GM15510 (cell line): ENCODE measurements around the gene ENPP5.

Source experiments
- POLR2A ChIP-seq: IDR thresholded peaks from 3 replicates; pipeline ENCODE4 v1.6.1; 2011; ENCODE audit warnings: borderline replicate concordance; ENCODE audit not compliant: insufficient read length; ENCODE audit errors: extremely low read depth

Gene ENPP5

GRCh38 chr6:46189726-46190125 is 18.9 kb upstream of the ENPP5 start:
- no peak for TF ChIP-seq POLR2A

DNA sequence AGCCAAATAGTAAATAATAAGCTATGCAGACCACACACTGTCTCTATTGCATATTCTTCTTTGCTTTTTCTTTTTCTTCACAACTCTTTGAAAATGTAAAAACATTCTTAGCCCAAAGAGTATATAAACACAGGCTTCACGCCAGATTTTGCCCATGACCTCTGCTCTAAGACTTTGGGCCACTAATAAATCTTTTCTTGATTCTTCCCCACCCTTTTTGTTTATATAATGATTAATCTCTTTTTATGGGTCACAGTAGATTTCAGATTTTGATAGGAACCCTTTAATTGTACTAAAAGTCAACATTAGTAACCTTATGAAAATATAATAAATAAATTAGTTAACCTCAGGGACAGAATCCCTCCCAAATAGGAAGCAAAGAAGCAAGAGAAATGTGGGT is 15.8 kb upstream of the ENPP5 start:
- no peak for TF ChIP-seq POLR2A

GRCh38 chr6:46184114-46184513 is 13.3 kb upstream of the ENPP5 start:
- TF ChIP-seq POLR2A: no peak

GRCh38 chr6:46175976-46176375 is 5.2 kb upstream of the ENPP5 start:
- no peak for TF ChIP-seq POLR2A

- no peak for TF ChIP-seq POLR2A
These were observed 4.7 kb upstream of the ENPP5 start for GRCh38 chr6:46175446-46175845.

GRCh38 chr6:46174904-46175303 is 4.1 kb upstream of the ENPP5 start:
- no peak for TF ChIP-seq POLR2A

DNA sequence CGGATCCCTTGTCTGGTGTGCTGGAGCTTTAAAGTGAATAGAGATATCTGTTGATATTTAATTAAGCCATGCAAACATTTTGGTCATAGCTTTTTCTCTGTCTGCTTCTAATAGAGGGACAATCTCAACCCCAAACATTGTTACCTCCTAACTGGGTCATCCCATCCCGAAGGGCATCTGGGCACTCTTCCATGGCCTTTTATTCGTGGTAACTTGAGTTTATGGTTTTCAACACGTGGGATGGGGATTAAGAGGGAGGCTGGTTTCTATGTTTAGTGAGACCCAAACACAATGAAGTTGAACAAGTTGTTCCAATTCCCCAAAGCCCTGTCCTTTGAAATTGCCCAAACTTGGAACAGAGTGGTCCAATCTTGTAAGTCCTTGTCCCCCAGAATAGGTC is 1.4 kb upstream of the ENPP5 start:
- TF ChIP-seq POLR2A: no peak

DNA sequence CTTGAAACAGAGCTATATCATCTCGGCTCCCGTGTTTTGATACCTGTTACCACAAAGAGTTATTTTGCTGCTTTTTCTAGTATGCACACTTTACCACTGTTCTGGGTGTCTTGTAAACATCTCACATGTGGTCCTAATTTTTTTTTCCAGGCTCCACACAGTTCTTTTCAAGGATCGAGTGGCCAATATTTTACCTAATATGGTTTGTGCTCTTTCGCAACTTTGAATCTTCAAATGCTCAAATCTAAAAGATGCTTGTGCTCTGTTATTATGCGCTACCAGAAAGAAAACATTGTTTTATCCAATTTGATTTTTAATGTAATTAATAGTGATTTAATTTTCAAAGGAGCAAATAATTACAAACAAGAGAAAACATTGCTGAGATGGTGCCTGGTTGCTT is 10.7 kb downstream of the ENPP5 start:
- TF ChIP-seq POLR2A: no peak

GRCh38 chr6:46159229-46159628 is 11.6 kb downstream of the ENPP5 start:
- no peak for TF ChIP-seq POLR2A

GRCh38 chr6:46156701-46157100 is 14.1 kb downstream of the ENPP5 start:
- no peak for TF ChIP-seq POLR2A

DNA sequence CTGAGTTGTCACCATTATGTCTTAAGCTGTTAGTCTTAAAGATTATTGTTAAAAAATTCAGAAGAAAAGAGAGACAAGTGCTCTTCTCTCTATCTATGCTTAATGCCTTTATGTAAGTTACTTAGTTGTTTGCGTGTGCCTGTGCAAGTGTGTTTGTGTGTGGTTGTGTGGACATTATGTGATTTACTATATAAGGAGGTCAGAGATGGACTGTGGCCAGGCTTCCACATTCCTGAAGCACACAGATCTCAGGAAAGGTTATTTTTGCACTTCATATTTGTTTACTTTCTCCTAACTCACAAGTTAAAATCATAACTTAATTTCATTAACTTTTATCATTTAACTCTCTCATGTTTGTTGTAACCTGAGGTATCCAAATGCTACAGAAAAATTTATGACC is 26.5 kb downstream of the ENPP5 start:
- TF ChIP-seq POLR2A: no peak

- no peak for TF ChIP-seq POLR2A
These were observed 32.5 kb downstream of the ENPP5 start for GRCh38 chr6:46138281-46138680.

GRCh38 chr6:46137387-46137786 is 33.4 kb downstream of the ENPP5 start:
- TF ChIP-seq POLR2A: no peak

DNA sequence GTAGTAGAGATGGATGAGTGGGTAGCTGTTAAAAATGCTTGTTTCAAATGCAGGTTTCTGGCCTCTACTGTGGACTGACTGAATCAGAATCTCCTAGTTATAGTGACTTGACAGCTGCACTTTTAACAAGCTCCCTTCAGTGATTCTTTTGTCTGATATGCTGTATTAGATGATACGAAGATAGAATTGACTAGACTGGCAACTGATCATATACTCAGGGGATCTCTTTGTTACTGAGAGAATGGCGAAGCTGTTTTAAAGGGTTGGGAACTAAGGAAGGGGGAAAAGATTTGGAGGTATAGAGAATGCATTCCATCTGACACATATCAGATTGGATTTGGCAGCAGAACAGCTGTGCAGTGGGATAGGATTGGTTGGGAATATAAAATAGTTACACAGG is 33.9 kb downstream of the ENPP5 start:
- TF ChIP-seq POLR2A: no peak

GRCh38 chr6:46135176-46135575 is 35.6 kb downstream of the ENPP5 start:
- no peak for TF ChIP-seq POLR2A

DNA sequence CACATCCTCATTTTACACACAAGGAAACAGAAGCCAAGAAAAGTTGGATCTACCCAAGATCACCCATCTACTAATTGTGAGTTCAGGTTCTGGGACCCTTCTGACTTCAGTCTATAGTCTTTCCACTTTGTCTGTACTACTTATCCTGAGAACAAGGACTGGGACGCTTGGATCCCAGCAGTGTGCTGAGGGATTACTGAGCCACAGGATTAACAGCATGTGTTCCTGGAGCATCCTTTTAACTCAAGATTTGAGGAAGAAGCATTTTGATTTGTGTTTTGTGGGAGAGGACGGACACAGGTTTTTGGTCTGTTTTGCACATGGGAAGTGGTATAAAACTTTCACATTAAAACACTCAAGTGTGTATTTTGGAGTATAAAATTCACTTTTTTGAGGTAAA is 36.6 kb downstream of the ENPP5 start:
- no peak for TF ChIP-seq POLR2A

GRCh38 chr6:46130666-46131065 is 40.1 kb downstream of the ENPP5 start:
- no peak for TF ChIP-seq POLR2A
